Stimulated activated CD4-positive, alpha-beta T cell treated with anti-CD3 and anti-CD28 coated beads, Interleukin-12 subunit alpha, Interleukin-12 subunit beta, amount 100 ng/mL, for 24 hours (primary cell): ENCODE measurements around the gene PEMT.

Experiments used
- DNase-seq, 2 experiments: peaks; one replicate each; pipeline ENCODE4 v3.0.0-alpha.2; 2020; ENCODE audit warnings: low read depth in 2 of 2

The PEMT gene

DNA sequence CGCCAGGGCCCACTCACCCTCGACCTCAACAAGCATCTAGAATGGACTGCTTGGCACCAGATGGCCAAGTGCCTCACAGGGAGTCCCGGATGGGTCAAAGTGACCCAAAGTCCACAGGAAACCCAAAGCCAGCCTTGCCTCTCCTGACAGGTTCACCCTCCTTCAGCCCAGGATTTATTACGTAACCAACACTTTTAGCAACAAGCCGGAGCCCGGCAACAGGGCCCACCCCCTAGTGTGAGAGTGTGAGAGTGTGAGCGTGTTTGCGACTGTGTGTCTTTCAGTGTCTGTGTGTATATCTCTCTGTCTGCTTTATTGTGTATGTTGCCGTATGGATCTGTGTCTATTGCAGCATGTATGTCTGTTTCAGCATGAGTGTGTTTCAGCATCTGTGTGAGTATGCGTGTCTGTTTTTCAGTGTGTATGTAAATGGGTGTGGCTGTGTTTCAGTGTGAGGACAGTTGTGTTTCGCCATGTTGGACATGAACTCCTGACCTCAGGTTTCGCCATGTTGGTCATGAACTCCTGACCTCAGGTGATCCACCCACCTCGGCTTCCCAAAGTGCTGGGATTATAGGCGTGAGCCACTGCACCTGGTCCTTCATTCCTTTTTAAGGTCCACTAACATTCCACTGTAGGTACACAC is 13.7 kb upstream of the PEMT start:
- no peak for DNase-seq

DNA sequence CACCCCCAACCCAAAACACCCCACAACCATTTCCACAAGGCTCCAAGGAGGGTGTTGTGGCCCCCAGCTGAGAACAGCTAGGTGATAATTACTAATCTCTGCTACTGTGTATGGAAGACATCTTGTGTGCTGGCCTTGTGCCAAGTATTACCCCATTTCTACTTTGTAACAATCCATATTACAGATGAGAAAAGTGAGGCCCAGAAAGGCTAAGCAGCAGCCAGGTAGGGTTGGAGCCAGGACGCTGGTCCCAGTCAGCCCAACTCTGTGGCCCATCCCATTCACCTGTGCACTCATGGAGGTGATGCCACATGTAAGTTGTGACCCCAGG is 12.4 kb upstream of the PEMT start:
- no peak for DNase-seq

- DNase-seq: no peak
Measured at GRCh38 chr17:17603178-17603894, 11.8 kb upstream of the PEMT start.

- no peak for DNase-seq
Measured at GRCh38 chr17:17599965-17600364, 8.5 kb upstream of the PEMT start.

DNA sequence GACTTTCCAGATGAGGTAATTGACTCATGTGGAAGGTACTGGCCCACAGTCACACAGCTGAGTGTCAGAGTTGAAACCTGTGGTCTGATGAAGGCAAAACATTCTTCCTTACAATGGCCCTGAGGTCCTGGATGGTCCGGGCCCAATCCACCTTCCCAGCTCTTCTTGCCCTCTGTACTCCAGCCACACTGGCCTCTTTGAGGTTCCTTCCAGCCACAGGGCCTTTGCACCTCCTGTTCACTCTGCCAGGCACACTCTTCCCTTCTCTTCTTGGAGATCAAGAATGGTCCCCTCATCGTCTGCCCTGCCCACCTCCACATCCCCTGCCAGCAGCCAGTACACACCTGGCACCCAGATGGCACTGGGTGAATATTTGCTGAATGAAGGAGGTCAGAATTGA is 6.5 kb upstream of the PEMT start:
- DNase-seq: no peak

DNA sequence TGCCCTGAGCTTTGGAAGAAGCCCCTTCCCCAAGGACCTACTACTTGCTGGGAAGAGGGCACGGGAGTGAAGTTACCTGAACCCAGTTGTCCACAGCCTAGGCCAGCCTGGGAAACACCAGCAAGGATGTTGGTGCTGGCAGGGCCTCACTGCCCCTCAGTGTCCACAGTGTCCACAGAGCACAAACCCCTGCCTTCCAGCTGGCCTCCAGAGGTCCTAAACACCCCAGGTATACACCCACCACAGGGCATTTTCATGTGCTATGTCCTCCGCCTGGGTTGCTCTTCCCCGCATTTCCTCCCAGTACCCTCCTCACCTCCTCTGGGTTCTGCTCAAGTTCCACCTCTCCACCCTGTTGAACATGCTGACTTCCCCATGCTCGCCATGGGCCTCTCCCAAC is 4.2 kb upstream of the PEMT start:
- no peak for DNase-seq

GRCh38 chr17:17593222-17593620 is 1.7 kb upstream of the PEMT start:
- DNase-seq: no peak

DNA sequence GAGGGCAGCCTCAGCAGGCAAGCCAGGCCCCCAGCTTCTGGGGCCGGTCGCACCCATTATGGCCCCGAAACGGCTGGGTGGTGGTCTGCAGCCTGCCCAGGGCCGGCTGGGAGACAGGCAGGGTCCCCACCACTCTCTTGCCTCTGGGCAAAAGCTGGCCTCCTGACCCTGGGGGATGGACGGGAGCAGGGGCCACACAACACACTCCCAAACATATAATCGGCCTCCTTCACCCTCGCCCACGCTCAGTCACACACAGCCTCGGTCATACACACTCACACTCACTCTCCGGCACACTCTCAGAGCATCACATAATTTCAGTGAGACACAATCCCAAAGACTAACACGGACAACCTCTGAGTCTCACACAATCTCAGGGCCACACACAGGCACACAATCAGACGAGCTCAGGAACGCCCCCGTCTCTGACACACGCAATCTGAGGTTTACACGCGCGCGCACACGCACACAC is 589 bp downstream of the PEMT start:
- no peak for DNase-seq

DNA sequence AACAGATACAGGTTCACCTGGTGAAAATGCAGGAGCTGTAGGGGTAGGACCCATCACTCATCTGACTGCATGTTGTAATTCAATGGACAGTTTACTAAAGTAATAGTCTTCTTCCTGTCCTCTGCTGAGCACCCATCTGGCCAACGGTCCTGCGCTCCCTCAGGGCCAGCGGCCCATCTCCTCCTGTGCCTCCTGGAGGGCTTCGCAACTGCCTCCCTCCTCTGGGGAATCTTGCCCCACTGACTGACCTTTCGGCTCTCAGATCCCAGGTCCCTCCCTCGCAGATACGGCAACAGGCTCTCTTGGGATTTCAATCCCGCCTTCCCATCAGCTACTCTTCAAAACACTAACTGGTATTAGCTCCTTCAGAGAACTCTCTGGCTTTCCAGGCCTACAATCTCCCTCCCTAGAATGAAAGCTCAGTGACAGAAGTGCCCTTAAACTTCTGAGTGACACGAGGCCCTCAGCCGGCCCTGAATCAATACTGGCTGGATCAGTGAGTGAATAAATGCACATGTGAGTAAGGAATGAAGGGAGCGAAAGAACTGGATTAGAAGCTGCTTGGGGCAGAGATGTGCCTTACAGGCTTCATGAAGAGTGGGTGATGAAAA is 1.3 kb downstream of the PEMT start:
- DNase-seq: no peak

- DNase-seq: no peak
Measured at GRCh38 chr17:17587614-17588337, 3.7 kb downstream of the PEMT start.

DNA sequence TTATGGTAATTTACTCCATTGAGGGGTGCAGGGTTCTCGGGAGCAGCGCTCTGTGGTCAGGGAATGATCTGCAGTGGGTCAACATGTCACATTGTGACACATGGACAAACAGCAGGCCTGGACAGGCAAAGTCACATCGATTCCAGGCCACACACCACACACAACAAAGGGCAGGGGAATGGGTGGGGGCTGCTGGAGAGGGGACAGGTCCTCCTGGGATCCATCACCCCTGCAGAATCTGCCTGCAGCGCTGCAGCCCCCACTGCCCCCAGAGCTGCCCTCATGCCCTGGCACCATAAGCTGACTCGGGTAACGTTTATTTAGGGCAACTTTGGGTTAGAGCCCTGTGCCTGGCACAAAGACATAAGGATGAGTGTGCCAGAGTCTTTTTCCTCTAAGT is 9.1 kb downstream of the PEMT start:
- no peak for DNase-seq

- no peak for DNase-seq
Measured at GRCh38 chr17:17581509-17581908, 10.0 kb downstream of the PEMT start.

DNA sequence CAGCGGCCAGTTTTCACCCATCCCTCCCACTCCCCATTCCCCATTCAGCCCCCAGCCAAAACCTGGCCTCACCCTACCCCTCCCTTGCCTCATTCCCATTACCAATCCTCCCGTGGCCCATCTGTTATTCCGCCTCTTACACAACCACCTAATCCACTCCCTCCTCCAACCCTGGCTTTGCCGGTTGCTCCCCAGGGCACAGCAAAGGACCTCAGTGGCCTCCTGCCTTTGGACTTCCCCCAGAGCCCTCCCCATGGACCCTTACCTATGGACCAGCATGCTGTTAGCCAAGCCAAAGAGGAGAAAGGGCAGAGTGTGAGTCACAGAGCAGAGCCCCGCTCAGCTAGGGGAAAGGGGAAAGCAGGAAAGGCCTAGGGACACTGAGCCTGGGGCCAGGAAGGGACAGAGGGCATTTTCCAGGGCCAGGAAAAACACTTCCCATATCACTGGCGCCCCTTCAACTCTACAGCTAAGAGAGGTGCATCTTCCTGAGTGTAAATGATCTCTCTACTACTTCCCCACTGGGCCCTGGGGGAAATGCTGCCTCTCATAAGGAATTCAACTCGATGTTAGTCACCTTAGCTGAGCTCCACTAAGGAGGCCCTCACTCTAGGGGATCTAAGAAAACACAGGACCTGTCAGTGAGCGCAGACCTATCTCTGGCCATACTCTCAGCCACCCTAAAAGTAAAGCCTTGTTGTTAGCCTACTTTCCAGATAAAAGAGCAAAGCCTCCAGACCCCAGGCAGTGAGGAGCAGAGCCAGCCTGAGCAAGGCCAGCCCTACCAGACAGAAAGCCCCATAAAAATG is 10.6 kb downstream of the PEMT start:
- no peak for DNase-seq

DNA sequence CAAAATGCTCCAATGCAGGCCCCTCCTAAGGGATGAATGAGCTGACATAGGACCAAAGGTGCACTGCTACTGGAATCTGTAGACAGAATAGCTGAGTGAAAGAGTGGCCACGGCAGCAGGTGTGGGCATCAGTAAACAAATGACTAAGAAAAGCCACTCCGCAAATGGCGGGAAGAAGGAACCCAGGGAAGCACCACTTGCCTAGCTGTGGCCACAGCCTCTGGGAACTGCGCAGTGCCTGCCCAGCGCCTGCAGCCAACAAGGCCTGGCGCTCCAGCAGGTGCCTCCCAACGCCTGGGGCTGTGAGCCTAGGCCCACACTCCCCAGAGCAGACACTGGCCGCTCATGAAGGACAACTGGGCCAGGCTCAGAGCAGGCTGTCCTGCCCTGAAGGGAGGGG is 11.8 kb downstream of the PEMT start:
- no peak for DNase-seq

- no peak for DNase-seq
Measured at GRCh38 chr17:17577373-17577772, 14.1 kb downstream of the PEMT start.

GRCh38 chr17:17576772-17577234 is 14.7 kb downstream of the PEMT start:
- DNase-seq: no peak

GRCh38 chr17:17575360-17576251 is 15.9 kb downstream of the PEMT start:
- DNase-seq: no peak

- DNase-seq: no peak
Measured at GRCh38 chr17:17573912-17574311, 17.6 kb downstream of the PEMT start.

GRCh38 chr17:17572010-17572785 is 19.3 kb downstream of the PEMT start:
- DNase-seq: no peak
